WI38 (cell line): ENCODE data around the gene HLA-A.
"Not testable (repeated sequence)": the region's sequence is repeated elsewhere in the genome, so short reads cannot be mapped to it uniquely, and the experiment has no call there.

Experiments used
- H3K4me3 ChIP-seq: 2 replicates; pipeline ENCODE4 v1.5.1; 2011; ENCODE audit warnings: low read depth, mild to moderate bottlenecking, control low read depth, low read length
- CTCF ChIP-seq: IDR thresholded peaks from 2 replicates; pipeline ENCODE4 v1.5.1; 2012; ENCODE audit warnings: low read depth, mild to moderate bottlenecking, control low read depth, low read length

Gene HLA-A

DNA sequence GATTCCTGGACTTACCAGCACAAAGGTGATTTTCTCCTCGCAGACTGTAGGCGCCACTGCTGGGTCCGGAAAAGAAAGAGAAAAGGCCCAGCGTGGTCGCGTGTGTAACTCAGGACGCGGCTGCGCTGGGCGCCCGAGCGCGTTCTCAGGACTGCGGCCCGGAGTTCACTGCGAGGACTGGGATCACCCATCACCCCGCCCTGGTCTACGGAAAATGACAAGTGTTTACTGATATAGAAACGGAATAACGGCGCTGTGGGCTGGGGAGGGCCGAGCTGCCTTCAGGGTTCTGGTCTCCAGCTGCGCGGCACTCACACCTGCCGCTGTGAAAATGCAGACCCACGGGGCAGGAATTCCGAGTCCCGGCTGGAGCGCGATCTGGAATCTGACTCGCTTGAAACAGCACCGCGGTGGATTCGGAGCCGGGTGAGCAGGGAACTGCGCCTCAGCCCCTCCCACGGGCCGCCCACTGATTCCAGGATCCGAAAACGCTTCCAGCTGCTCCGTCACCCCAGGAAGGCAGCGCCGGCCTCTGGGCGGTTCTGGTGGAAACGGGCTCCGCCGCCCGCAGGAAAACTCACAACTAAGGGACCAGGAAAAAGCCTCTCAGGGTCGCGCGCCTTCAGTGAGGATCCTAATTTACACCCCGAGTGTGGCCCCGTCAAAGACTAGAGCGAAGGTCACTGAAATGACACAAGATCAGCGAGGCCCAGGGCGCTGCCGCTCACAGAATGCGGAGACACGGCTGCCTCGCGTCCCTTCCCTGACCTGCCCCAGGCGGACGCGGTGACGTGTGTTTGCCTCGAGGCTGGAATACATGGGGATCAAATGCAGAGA is 34.5 kb downstream of the HLA-A start:
- TF ChIP-seq CTCF = 0 out of 2 replicates have a peak, but pooled peaks have one; percentile 13
- peak overlapping the region; percentile 68 for H3K4me3 ChIP-seq

DNA sequence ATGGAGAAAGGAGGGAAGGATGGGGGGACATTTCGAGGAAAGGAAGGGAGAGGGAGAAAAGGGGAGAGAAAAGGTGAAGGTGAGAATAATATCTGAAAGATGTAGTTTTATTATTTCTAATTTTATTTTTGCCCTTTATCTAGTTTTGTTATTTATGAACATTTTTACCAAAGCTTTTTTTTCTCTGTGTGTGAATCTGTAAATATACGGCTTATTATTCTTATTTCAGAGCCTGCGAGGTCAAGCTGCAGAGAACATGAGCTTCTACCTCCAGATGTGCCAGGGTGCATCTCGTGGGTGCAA is 35.0 kb downstream of the HLA-A start:
- peak overlapping the region; percentile 68 for H3K4me3 ChIP-seq
- TF ChIP-seq CTCF = no peak

GRCh38 chr6:29980013-29980412 is 37.7 kb downstream of the HLA-A start:
- not testable (repeated sequence) for H3K4me3 ChIP-seq

DNA sequence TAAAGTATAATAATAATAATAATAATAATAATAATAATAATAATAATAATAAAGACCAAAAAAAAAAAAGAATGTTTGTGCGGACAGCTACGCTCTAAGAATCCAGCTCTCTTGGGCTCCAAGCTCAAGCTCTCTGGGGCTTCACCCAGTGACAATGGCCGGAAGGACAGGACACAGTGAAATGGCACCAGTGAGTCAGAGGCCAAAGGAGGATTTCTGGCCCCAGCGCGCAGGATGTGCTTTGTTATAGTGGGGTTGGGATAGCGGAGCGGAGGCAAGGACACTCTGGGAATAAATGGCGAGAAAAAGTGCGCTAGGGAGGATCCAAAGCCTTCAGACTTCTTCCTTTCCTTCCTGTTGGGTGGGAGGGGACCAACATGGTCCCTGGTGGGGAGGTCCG is 38.2 kb downstream of the HLA-A start:
- H3K4me3 ChIP-seq = no peak overlapping the region
- TF ChIP-seq CTCF = no peak

GRCh38 chr6:29981211-29981812 is 39.0 kb downstream of the HLA-A start:
- no peak for TF ChIP-seq CTCF
- no peak overlapping the region for H3K4me3 ChIP-seq

GRCh38 chr6:29982097-29982496 is 39.8 kb downstream of the HLA-A start:
- H3K4me3 ChIP-seq = no peak overlapping the region
- no peak for TF ChIP-seq CTCF

DNA sequence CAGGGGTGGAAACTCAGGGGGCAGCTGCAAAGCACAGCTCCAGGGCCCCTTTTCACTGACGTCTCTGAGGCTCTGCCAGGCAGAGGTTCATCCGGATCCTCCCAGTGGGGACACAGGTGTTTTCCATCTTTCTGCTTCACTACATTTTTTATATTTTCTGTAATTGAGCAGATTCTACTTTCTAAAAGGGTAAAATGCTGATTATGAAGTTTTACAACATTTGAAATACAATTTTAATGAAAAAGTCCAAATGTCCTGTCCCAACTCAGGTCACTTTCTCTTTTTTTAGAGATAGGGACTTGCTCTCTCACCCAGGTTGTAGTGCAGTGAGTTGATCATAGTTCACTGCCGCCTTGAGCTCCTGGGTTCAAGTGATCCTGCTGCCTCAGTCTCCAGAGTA is 41.9 kb downstream of the HLA-A start:
- H3K4me3 ChIP-seq = no peak overlapping the region
- TF ChIP-seq CTCF = no peak

- TF ChIP-seq CTCF = no peak
- H3K4me3 ChIP-seq = no peak overlapping the region
Observed at GRCh38 chr6:29984992-29985391, 42.7 kb downstream of the HLA-A start.
